PC-3 (cell line): ENCODE data around the gene SH2D6. TPM values are rescaled to one million over a fixed set of nuclear protein-coding genes. Genes with fewer than 3 reads are reported as not detected.
A peak's percentile ranks its signal among the peaks of the same experiment; 100 is the strongest.

ENCODE experiments used
- ATAC-seq: fragments of 200-7000 bp; cut with Tn5 transposase; 2 replicates; pipeline ENCODE4 v1.9.1; 2020; ENCODE audit warnings: mild to moderate bottlenecking, moderate library complexity
- BruUV-seq: library from RNA; stranded (reverse); fragments of 400-500 nt; replicated peaks from 2 replicates; lab custom pipeline; 2021; lab: Mats Ljungman, UMichigan
- CTCF ChIA-PET: fragments of 300-600 bp; sonication (Branson Sonifier 250); formaldehyde crosslinking; loops from one replicate; lab custom pipeline; 2022; ENCODE audit warnings: antibody characterized with exemption; lab: Charles Lee
- POLR2A ChIA-PET: fragments of 300-600 bp; sonication (Branson Sonifier 250); formaldehyde crosslinking; loops from one replicate; lab custom pipeline; 2022; ENCODE audit warnings: antibody characterized with exemption; ENCODE audit not compliant: unreplicated experiment; lab: Charles Lee
- DNase-seq: peaks from one replicate; pipeline ENCODE4 v3.0.0-alpha.2; 2015
- H2AFZ ChIP-seq: fragments of 300-600 bp; sonication (generic); 2 replicates; pipeline ENCODE4 v1.6.0; 2016; ENCODE audit warnings: antibody characterized with exemption, low read length
- H3F3A ChIP-seq: fragments of 300-600 bp; sonication (generic); one replicate; pipeline ENCODE4 v1.6.0; 2017; ENCODE audit warnings: antibody characterized with exemption, low read length, control low read depth, mild to moderate bottlenecking; ENCODE audit not compliant: unreplicated experiment
- H3K27ac ChIP-seq: fragments of 300-600 bp; sonication (generic); 2 replicates; pipeline ENCODE4 v1.5.1; 2016; ENCODE audit warnings: mild to moderate bottlenecking, low read length
- H3K27me3 ChIP-seq: fragments of 300-600 bp; sonication (generic); 2 replicates; pipeline ENCODE4 v1.6.1; 2016; ENCODE audit warnings: low read length, mixed read lengths
- H3K36me3 ChIP-seq: fragments of 300-600 bp; sonication (generic); 2 replicates; pipeline ENCODE4 v1.6.1; 2016; ENCODE audit warnings: low read depth, mixed run types, low read length, mixed read lengths
- H3K4me1 ChIP-seq: fragments of 300-600 bp; sonication (generic); 2 replicates; pipeline ENCODE4 v1.5.1; 2016; ENCODE audit warnings: low read length; ENCODE audit not compliant: insufficient read depth
- H3K4me2 ChIP-seq: fragments of 300-600 bp; sonication (generic); 2 replicates; pipeline ENCODE4 v1.6.0; 2016; ENCODE audit warnings: low read length
- H3K4me3 ChIP-seq: fragments of 300-600 bp; sonication (generic); 2 replicates; pipeline ENCODE4 v1.5.1; 2016; ENCODE audit warnings: mild to moderate bottlenecking, low read length, mixed read lengths
- H3K79me2 ChIP-seq: fragments of 300-600 bp; sonication (generic); 2 replicates; pipeline ENCODE4 v1.6.1; 2017; ENCODE audit warnings: low read length, mixed read lengths
- H3K9ac ChIP-seq: fragments of 300-600 bp; sonication (generic); 2 replicates; pipeline ENCODE4 v1.6.0; 2016; ENCODE audit warnings: mild to moderate bottlenecking, low read length
- H3K9me2 ChIP-seq: fragments of 300-600 bp; sonication (generic); replicated peaks from 2 replicates; pipeline ENCODE4 v1.6.1; 2016; ENCODE audit warnings: mixed run types, low read length, mixed read lengths
- H3K9me3 ChIP-seq: fragments of 300-600 bp; sonication (generic); 2 replicates; pipeline ENCODE4 v1.6.1; 2016; ENCODE audit warnings: low read length, mixed read lengths
- H4K20me1 ChIP-seq: fragments of 300-600 bp; sonication (generic); 2 replicates; pipeline ENCODE4 v1.6.1; 2016; ENCODE audit warnings: low read length, mixed read lengths
- CTCF ChIP-seq: fragments of 300-600 bp; sonication (generic); conservative IDR thresholded peaks from 2 replicates; pipeline ENCODE4 v1.5.1; 2017; ENCODE audit warnings: antibody characterized with exemption, low read depth, mild to moderate bottlenecking, low read length
- EZH2 ChIP-seq: fragments of 300-600 bp; sonication (generic); IDR thresholded peaks from one replicate; pipeline ENCODE4 v1.6.1; 2017; ENCODE audit warnings: antibody characterized with exemption, mild to moderate bottlenecking, low read length; ENCODE audit not compliant: unreplicated experiment
- EZH2phosphoT487 ChIP-seq: fragments of 300-600 bp; sonication (generic); IDR thresholded peaks from 2 replicates; pipeline ENCODE4 v1.6.1; 2018; ENCODE audit warnings: mild to moderate bottlenecking, antibody characterized with exemption, low read length, borderline replicate concordance
- intact Hi-C: fragments of 100-400 bp; cut with micrococcal nuclease; formaldehyde crosslinking; loops from 2 replicates; pipeline ENCODE4 v1.9.0; 2023
- total RNA-seq: library from RNA; depleted of rRNA; stranded (reverse); fragments of >200 nt; gene quantifications from 2 replicates; pipeline ENCODE4 v1.2.3, GENCODE V29; 2014

SH2D6 gene
- total RNA-seq, 1 experiment from 2014 or later, result not detected

- Histone ChIP-seq H3K4me2 (no peak overlapping the region), H3K4me3 (no peak overlapping the region), H3K9me2 (no peaks in the 10 kb centered on the region), H3K9ac (no peak overlapping the region), H4K20me1 (no peaks in the 10 kb centered on the region), H3K4me1 (peaks cover 13% of the 10 kb centered on the region), H2AFZ (no peak overlapping the region), H3K27ac (no peak overlapping the region), H3K9me3 (0 out of 2 replicates have a peak, but pooled peaks cover 5% of the 10 kb centered on the region), H3F3A (no peaks in the 10 kb centered on the region), H3K27me3 (no peaks in the 10 kb centered on the region), H3K79me2 (peaks cover 8% of the 10 kb centered on the region; the same call in 1 of the 2 replicates), H3K36me3 (no peaks in the 10 kb centered on the region; the same call in 1 of the 2 replicates)
- DNase-seq (no peak), ATAC-seq (no peak)
- ChIA-PET POLR2A (no interaction called here), CTCF (no interaction called here)
- TSS peak; percentile 40 for BruUV-seq
- TF ChIP-seq EZH2phosphoT487 (no peak), CTCF (no peak), EZH2 (no peak)
- intact Hi-C loops, result no loop called here
Observed at GRCh38 chr2:85401464-85401805, 17.1 kb upstream of the SH2D6 start.

- intact Hi-C loops, result no loop called here
- Histone ChIP-seq H3K9me3 (0 out of 2 replicates have a peak, but pooled peaks cover 5% of the 10 kb centered on the region), H3K9me2 (no peaks in the 10 kb centered on the region), H3K27me3 (no peaks in the 10 kb centered on the region), H3K4me2 (no peak overlapping the region), H3K79me2 (peaks cover 8% of the 10 kb centered on the region; the same call in 1 of the 2 replicates), H3K27ac (no peak overlapping the region), H4K20me1 (no peaks in the 10 kb centered on the region), H3K4me1 (peaks cover 9% of the 10 kb centered on the region), H3K9ac (no peak overlapping the region), H2AFZ (no peak overlapping the region), H3F3A (no peaks in the 10 kb centered on the region), H3K36me3 (no peaks in the 10 kb centered on the region; the same call in 1 of the 2 replicates), H3K4me3 (no peak overlapping the region)
- ChIA-PET CTCF (no interaction called here), POLR2A (no interaction called here)
- no peak for DNase-seq
- TF ChIP-seq CTCF (no peak), EZH2phosphoT487 (no peak), EZH2 (no peak)
- BruUV-seq, result no TSS peak
- ATAC-seq, result no peak
Observed at GRCh38 chr2:85401844-85402243, 16.7 kb upstream of the SH2D6 start.

- ChIA-PET POLR2A (no interaction called here), CTCF (no interaction called here)
- Histone ChIP-seq H3K4me2 (no peak overlapping the region), H3F3A (no peaks in the 10 kb centered on the region), H4K20me1 (no peaks in the 10 kb centered on the region), H3K79me2 (peaks cover 28% of the 10 kb centered on the region), H3K4me1 (peaks cover 17% of the 10 kb centered on the region), H3K27ac (no peak overlapping the region), H3K4me3 (no peak overlapping the region), H3K27me3 (no peaks in the 10 kb centered on the region), H3K9ac (no peak overlapping the region), H3K9me2 (no peaks in the 10 kb centered on the region), H2AFZ (no peak overlapping the region), H3K36me3 (no peaks in the 10 kb centered on the region; the same call in 1 of the 2 replicates), H3K9me3 (0 out of 2 replicates have a peak, but pooled peaks cover 5% of the 10 kb centered on the region)
- intact Hi-C loops, result loop anchor here (5.0 kb wide), 1 partner anchor 53 kb away; the partner anchor contains the start of genes ELMOD3 and RETSAT
- peak; percentile 29 for DNase-seq
- no peak for ATAC-seq
- TF ChIP-seq EZH2, result no peak
- no peak for TF ChIP-seq EZH2phosphoT487
- no peak for TF ChIP-seq CTCF
- BruUV-seq, result no TSS peak
Observed at GRCh38 chr2:85405201-85406059, 13.1 kb upstream of the SH2D6 start.
